HG03460 (cell line): ENCODE results near the gene ELL2.
"Not testable (repeated sequence)": the region's sequence is repeated elsewhere in the genome, so short reads cannot be mapped to it uniquely, and the experiment has no call there.

Experiments
- ATAC-seq: cut with Tn5 transposase; IDR thresholded peaks from one replicate; pipeline ENCODE4 v1.9.1; 2021; ENCODE audit not compliant: unreplicated experiment

ELL2 gene

GRCh38 chr5:95862671-95863382 is 98.8 kb downstream of the ELL2 start:
- no peak for ATAC-seq

- no peak for ATAC-seq
Measured at GRCh38 chr5:95861864-95862561, 99.6 kb downstream of the ELL2 start.

GRCh38 chr5:95861221-95861863 is 100.3 kb downstream of the ELL2 start:
- no peak for ATAC-seq

- ATAC-seq: no peak
Measured at GRCh38 chr5:95859661-95860060, 102.0 kb downstream of the ELL2 start.

- peak; percentile 86 for ATAC-seq
Measured at GRCh38 chr5:95858661-95859595, 102.7 kb downstream of the ELL2 start.

- no peak for ATAC-seq
Measured at GRCh38 chr5:95858023-95858461, 103.6 kb downstream of the ELL2 start.

GRCh38 chr5:95857185-95857945 is 104.3 kb downstream of the ELL2 start:
- no peak for ATAC-seq

GRCh38 chr5:95856501-95856981 is 105.1 kb downstream of the ELL2 start:
- no peak for ATAC-seq

- no peak for ATAC-seq
Measured at GRCh38 chr5:95853490-95853889, 108.2 kb downstream of the ELL2 start.

- no peak for ATAC-seq
Measured at GRCh38 chr5:95852567-95852966, 109.1 kb downstream of the ELL2 start.

GRCh38 chr5:95851141-95851540 is 110.5 kb downstream of the ELL2 start:
- not testable (repeated sequence) for ATAC-seq

GRCh38 chr5:95850391-95850894 is 111.2 kb downstream of the ELL2 start:
- ATAC-seq: no peak

GRCh38 chr5:95848701-95849100 is 113.0 kb downstream of the ELL2 start:
- no peak for ATAC-seq

- no peak for ATAC-seq
Measured at GRCh38 chr5:95847261-95847592, 114.4 kb downstream of the ELL2 start.

GRCh38 chr5:95846554-95847260 is 114.9 kb downstream of the ELL2 start:
- ATAC-seq: peak; percentile 50

- no peak for ATAC-seq
Measured at GRCh38 chr5:95845391-95845790, 116.3 kb downstream of the ELL2 start.

GRCh38 chr5:95843733-95844223 is 117.9 kb downstream of the ELL2 start:
- ATAC-seq: no peak

GRCh38 chr5:95842854-95843544 is 118.7 kb downstream of the ELL2 start:
- ATAC-seq: peak; percentile 93
